Naive thymus-derived CD4-positive, alpha-beta T cell (primary cell): ENCODE data around the gene BCL2. TPM values are rescaled to one million over a fixed set of nuclear protein-coding genes. Genes with fewer than 3 reads are reported as not detected.
A peak's percentile ranks its signal among the peaks of the same experiment; 100 is the strongest.

Experiments
- ATAC-seq: fragments of 150-1000 bp; cut with Tn5 transposase; 2 replicates; pipeline ENCODE4 v1.10.0; 2021; ENCODE audit warnings: mild to moderate bottlenecking, moderate library complexity
- CTCF ChIA-PET: fragments of 350-600 bp; sonication (Branson Sonifier 250); formaldehyde crosslinking; loops from one replicate; lab custom pipeline; 2021; ENCODE audit warnings: antibody characterized with exemption; lab: Charles Lee
- POLR2A ChIA-PET: fragments of 350-600 bp; sonication (Branson Sonifier 250); formaldehyde crosslinking; loops from one replicate; lab custom pipeline; 2021; ENCODE audit warnings: antibody characterized with exemption, inconsistent platforms; lab: Charles Lee
- DNase-seq, 9 donors: peaks; one replicate each; pipeline versions ENCODE4 v3.0.0 to v3.0.0-alpha.2; 2020 to 2022; ENCODE audit warnings: mixed read lengths in 1 of 9
- H3K27ac ChIP-seq: one replicate; pipeline ENCODE4 v1.7.0; 2013; ENCODE audit warnings: mild to moderate bottlenecking, low read depth, low read length, moderate library complexity
- H3K27me3 ChIP-seq, 2 donors: one replicate each; pipeline ENCODE4 v1.7.0; 2013; ENCODE audit warnings: low read length in 2 of 2, mild to moderate bottlenecking in 2 of 2, moderate library complexity in 2 of 2; ENCODE audit not compliant: control insufficient read depth in 2 of 2, insufficient read depth in 2 of 2
- H3K36me3 ChIP-seq, 3 experiments: 1 replicate in 2 of 3; 2 replicates in 1 of 3; pipeline ENCODE4 v1.7.0; 2013; ENCODE audit warnings: low read length in 3 of 3, mild to moderate bottlenecking in 3 of 3, moderate library complexity in 1 of 3; ENCODE audit not compliant: insufficient read depth in 3 of 3, control insufficient read depth in 2 of 3
- H3K4me1 ChIP-seq, 2 donors: one replicate each; pipeline ENCODE4 v1.7.0; 2013; ENCODE audit warnings: low read length in 2 of 2, mild to moderate bottlenecking in 2 of 2, moderate library complexity in 1 of 2; ENCODE audit not compliant: control insufficient read depth in 2 of 2, insufficient read depth in 2 of 2
- H3K4me3 ChIP-seq: 2 replicates; pipeline ENCODE4 v1.7.0; 2013; ENCODE audit warnings: mild to moderate bottlenecking, low read length
- H3K9me3 ChIP-seq, 3 experiments: 1 replicate in 2 of 3; 2 replicates in 1 of 3; pipeline ENCODE4 v1.7.0; 2013; ENCODE audit warnings: low read length in 3 of 3; ENCODE audit not compliant: control insufficient read depth in 2 of 3
- H3K27ac Mint-ChIP-seq, 9 donors: one replicate each; pipeline ENCODE4 v1.8.0; 2020 to 2022; ENCODE audit warnings: mixed read lengths in 9 of 9, mild to moderate bottlenecking in 8 of 9, moderate library complexity in 5 of 9, inconsistent platforms in 2 of 9
- H3K27me3 Mint-ChIP-seq, 5 donors: one replicate each; pipeline ENCODE4 v1.8.0; 2021 to 2022; ENCODE audit warnings: mixed read lengths in 5 of 5, mild to moderate bottlenecking in 1 of 5
- H3K36me3 Mint-ChIP-seq, 5 donors: one replicate each; pipeline ENCODE4 v1.8.0; 2020 to 2022; ENCODE audit warnings: mixed read lengths in 5 of 5, mild to moderate bottlenecking in 3 of 5, inconsistent platforms in 1 of 5
- H3K4me1 Mint-ChIP-seq, 7 donors: one replicate each; pipeline ENCODE4 v1.8.0; 2020 to 2022; ENCODE audit warnings: mixed read lengths in 7 of 7, mild to moderate bottlenecking in 3 of 7, inconsistent platforms in 1 of 7
- H3K4me3 Mint-ChIP-seq, 10 donors: one replicate each; pipeline ENCODE4 v1.8.0; 2020 to 2022; ENCODE audit warnings: mild to moderate bottlenecking in 10 of 10, mixed read lengths in 10 of 10, moderate library complexity in 6 of 10, inconsistent platforms in 2 of 10
- H3K9me3 Mint-ChIP-seq, 11 donors: one replicate each; pipeline ENCODE4 v1.8.0; 2020 to 2022; ENCODE audit warnings: mixed read lengths in 11 of 11, mild to moderate bottlenecking in 4 of 11, inconsistent platforms in 1 of 11, moderate library complexity in 1 of 11
- intact Hi-C, 2 donors: fragments of 100-400 bp; cut with micrococcal nuclease; formaldehyde crosslinking; loops; one replicate each; pipeline ENCODE4 v1.15.1; 2023
- polyA plus RNA-seq, 2 donors: library from polyadenylated mRNA; unstranded; fragments of 300-500 nt; fragmentation: Illumina TruSeq; gene quantifications; one replicate each; pipeline ENCODE4 v1.2.3, GENCODE V29; 2021
- total RNA-seq, 6 experiments: library from RNA in 5 of 6; stranded (reverse) in 5 of 6; gene quantifications; 1 replicate in 5 of 6; 2 replicates in 1 of 6; pipeline ENCODE4 v1.2.3 and lab custom pipeline; 2021 to 2026

The BCL2 gene
- total and polyA plus RNA-seq, 7 experiments from 2014 or later = 32.7 to 154 (median 40.1) TPM

- H3K4me1 Mint-ChIP-seq = peaks cover 47 to 91% (median 80%) of the 10 kb centered on the region in 7 donors
- H3K4me1 ChIP-seq = peaks cover 6 to 31% of the 10 kb centered on the region in 2 donors
- H3K9me3 ChIP-seq = no peaks in the 10 kb centered on the region
- peak overlapping the region in 6 of 10 donors; percentile 22 to 64 (median 42) for H3K4me3 Mint-ChIP-seq
- H3K36me3 ChIP-seq = no peaks in the 10 kb centered on the region
- no peak overlapping the region for H3K4me3 ChIP-seq
- peaks cover 4 to 44% (median 6%) of the 10 kb centered on the region in 5 donors for H3K36me3 Mint-ChIP-seq
- intact Hi-C loops = loop anchor here (1.0 to 2.0 kb wide), 2 partner anchors 9 to 13 kb away; no protein-coding TSS in a partner anchor
- CTCF ChIA-PET = interaction anchor here (0.7 to 1.3 kb wide), 3 partner anchors 9 to 130 kb away, joined by 3 to 5 read pairs (median 3); no protein-coding TSS in a partner anchor
- no peak overlapping the region for H3K27ac ChIP-seq
- ATAC-seq (no peak), DNase-seq (no peak)
- peaks cover 0 to 5% (median 0%) of the 10 kb centered on the region in 11 donors for H3K9me3 Mint-ChIP-seq
- no peaks in the 10 kb centered on the region for H3K27me3 Mint-ChIP-seq
- POLR2A ChIA-PET = interaction anchor here (0.6 to 7.2 kb wide), 12 partner anchors 8 to 130 kb away, joined by 3 to 52 read pairs (median 4); no protein-coding TSS in a partner anchor
- peak overlapping the region in 6 of 9 donors; percentile 8 to 86 (median 80) for H3K27ac Mint-ChIP-seq
- no peaks in the 10 kb centered on the region for H3K27me3 ChIP-seq
Measured at GRCh38 chr18:63187791-63188460, 131.6 kb downstream of the BCL2 start.

- ATAC-seq = no peak
- H3K4me1 ChIP-seq = peaks cover 6 to 31% of the 10 kb centered on the region in 2 donors
- peaks cover 0 to 5% (median 0%) of the 10 kb centered on the region in 11 donors for H3K9me3 Mint-ChIP-seq
- ChIA-PET CTCF (interaction anchor here (0.7 to 1.1 kb wide), 2 partner anchors 10 to 16 kb away, joined by 3 read pairs; no protein-coding TSS in a partner anchor), POLR2A (interaction anchor here (0.9 to 7.2 kb wide), 14 partner anchors 9 to 131 kb away, joined by 3 to 52 read pairs (median 5); no protein-coding TSS in a partner anchor)
- no peaks in the 10 kb centered on the region for H3K9me3 ChIP-seq
- peaks cover 0 to 3% (median 0%) of the 10 kb centered on the region in 3 experiments for H3K36me3 ChIP-seq
- no peak overlapping the region for H3K4me3 ChIP-seq
- peaks cover 49 to 91% (median 80%) of the 10 kb centered on the region in 7 donors for H3K4me1 Mint-ChIP-seq
- no peaks in the 10 kb centered on the region for H3K27me3 Mint-ChIP-seq
- no peak for DNase-seq
- H3K4me3 Mint-ChIP-seq = peak overlapping the region in 9 of 10 donors; percentile 1 to 64 (median 22)
- peak overlapping the region in 8 of 9 donors; percentile 8 to 86 (median 54) for H3K27ac Mint-ChIP-seq
- H3K27me3 ChIP-seq = no peaks in the 10 kb centered on the region
- peaks cover 4 to 39% (median 7%) of the 10 kb centered on the region in 5 donors for H3K36me3 Mint-ChIP-seq
- intact Hi-C loops = loop anchor here in 1 of 2 donors (1.0 kb wide), 1 partner anchor 10 kb away; no protein-coding TSS in a partner anchor
- H3K27ac ChIP-seq = no peak overlapping the region
Measured at GRCh38 chr18:63187223-63187574, 132.4 kb downstream of the BCL2 start.

- ChIA-PET CTCF (interaction anchor here (0.7 to 2.7 kb wide), 10 partner anchors 11 to 136 kb away, joined by 3 to 7 read pairs (median 4); no protein-coding TSS in a partner anchor), POLR2A (interaction anchor here (0.8 to 7.2 kb wide), 16 partner anchors 9 to 131 kb away, joined by 3 to 52 read pairs (median 4); no protein-coding TSS in a partner anchor)
- DNase-seq = no peak
- Mint-ChIP-seq H3K27me3 (no peaks in the 10 kb centered on the region), H3K4me3 (peak overlapping the region in 8 of 10 donors; percentile 1 to 52 (median 14)), H3K27ac (peak overlapping the region in 8 of 9 donors; percentile 8 to 86 (median 54)), H3K36me3 (peaks cover 0 to 35% (median 6%) of the 10 kb centered on the region in 5 donors), H3K9me3 (peaks cover 0 to 3% (median 0%) of the 10 kb centered on the region in 11 donors), H3K4me1 (peaks cover 50 to 91% (median 80%) of the 10 kb centered on the region in 7 donors)
- no peak for ATAC-seq
- no peak overlapping the region for H3K27ac ChIP-seq
- peaks cover 6 to 31% of the 10 kb centered on the region in 2 donors for H3K4me1 ChIP-seq
- H3K36me3 ChIP-seq = peaks cover 0 to 8% (median 0%) of the 10 kb centered on the region in 3 experiments
- no peak overlapping the region for H3K4me3 ChIP-seq
- no peaks in the 10 kb centered on the region for H3K9me3 ChIP-seq
- intact Hi-C loops = loop anchor here in 1 of 2 donors (1.0 kb wide), 1 partner anchor 11 kb away; no protein-coding TSS in a partner anchor
- no peaks in the 10 kb centered on the region for H3K27me3 ChIP-seq
Measured at GRCh38 chr18:63186520-63187222, 132.9 kb downstream of the BCL2 start.

GRCh38 chr18:63185984-63186383, 133.6 kb downstream of the BCL2 start:
- Histone ChIP-seq H3K36me3 (peaks cover 0 to 14% (median 0%) of the 10 kb centered on the region in 3 experiments), H3K9me3 (no peaks in the 10 kb centered on the region), H3K27ac (no peak overlapping the region), H3K4me1 (peaks cover 6 to 31% of the 10 kb centered on the region in 2 donors), H3K4me3 (no peak overlapping the region), H3K27me3 (no peaks in the 10 kb centered on the region)
- peaks cover 50 to 94% (median 80%) of the 10 kb centered on the region in 7 donors for H3K4me1 Mint-ChIP-seq
- CTCF ChIA-PET = interaction anchor here (0.7 to 2.7 kb wide), 11 partner anchors 10 to 137 kb away, joined by 3 to 7 read pairs (median 3); no protein-coding TSS in a partner anchor
- no peak for ATAC-seq
- peaks cover 0 to 3% (median 0%) of the 10 kb centered on the region in 11 donors for H3K9me3 Mint-ChIP-seq
- H3K4me3 Mint-ChIP-seq = no peak overlapping the region
- peaks cover 0 to 33% (median 5%) of the 10 kb centered on the region in 5 donors for H3K36me3 Mint-ChIP-seq
- H3K27ac Mint-ChIP-seq = peak overlapping the region in 3 of 9 donors; percentile 52 to 86 (median 79)
- POLR2A ChIA-PET = interaction anchor here (0.5 to 7.2 kb wide), 14 partner anchors 10 to 238 kb away, joined by 3 to 52 read pairs (median 4); no protein-coding TSS in a partner anchor
- DNase-seq = no peak
- intact Hi-C loops = loop anchor here in 1 of 2 donors (2.0 kb wide), 2 partner anchors 15 to 23 kb away; no protein-coding TSS in a partner anchor
- no peaks in the 10 kb centered on the region for H3K27me3 Mint-ChIP-seq

GRCh38 chr18:63183952-63184770, 135.4 kb downstream of the BCL2 start:
- POLR2A ChIA-PET = interaction anchor here (0.6 to 7.2 kb wide), 5 partner anchors 12 to 131 kb away, joined by 3 to 52 read pairs (median 3); no protein-coding TSS in a partner anchor
- Histone ChIP-seq H3K36me3 (peaks cover 0 to 14% (median 0%) of the 10 kb centered on the region in 3 experiments), H3K27me3 (no peaks in the 10 kb centered on the region), H3K4me1 (peaks cover 9 to 31% of the 10 kb centered on the region in 2 donors), H3K4me3 (no peak overlapping the region), H3K9me3 (no peaks in the 10 kb centered on the region), H3K27ac (no peak overlapping the region)
- CTCF ChIA-PET = interaction anchor here (1.2 to 2.7 kb wide), 2 partner anchors 27 to 134 kb away, joined by 3 to 7 read pairs; no protein-coding TSS in a partner anchor
- no peaks in the 10 kb centered on the region for H3K27me3 Mint-ChIP-seq
- DNase-seq (no peak), ATAC-seq (no peak)
- intact Hi-C loops = loop anchor here (1.0 to 2.0 kb wide), 3 partner anchors 9 to 21 kb away; no protein-coding TSS in a partner anchor
- peaks cover 0 to 2% (median 0%) of the 10 kb centered on the region in 11 donors for H3K9me3 Mint-ChIP-seq
- peak overlapping the region in 1 of 10 donors; percentile 61 for H3K4me3 Mint-ChIP-seq
- peak overlapping the region in 8 of 9 donors; percentile 2 to 86 (median 51) for H3K27ac Mint-ChIP-seq
- H3K4me1 Mint-ChIP-seq = peaks cover 51 to 90% (median 79%) of the 10 kb centered on the region in 7 donors
- peaks cover 0 to 34% (median 11%) of the 10 kb centered on the region in 5 donors for H3K36me3 Mint-ChIP-seq
